ENCODE data around the gene THBS3.
A peak's percentile ranks its signal among the peaks of the same experiment; 100 is the strongest.
"Not testable (repeated sequence)": the region's sequence is repeated elsewhere in the genome, so short reads cannot be mapped to it uniquely, and the experiment has no call there.

The THBS3 gene

GRCh38 chr1:155233502-155233901 is 25.8 kb upstream of the THBS3 start:
- not testable (repeated sequence) for DNase-seq

GRCh38 chr1:155232001-155232978 is 24.6 kb upstream of the THBS3 start:
- DNase-seq = not testable (repeated sequence)

- not testable (repeated sequence) for DNase-seq
Observed at GRCh38 chr1:155231302-155231701, 23.6 kb upstream of the THBS3 start.

GRCh38 chr1:155228096-155228427 is 20.4 kb upstream of the THBS3 start:
- no peak for DNase-seq

DNA sequence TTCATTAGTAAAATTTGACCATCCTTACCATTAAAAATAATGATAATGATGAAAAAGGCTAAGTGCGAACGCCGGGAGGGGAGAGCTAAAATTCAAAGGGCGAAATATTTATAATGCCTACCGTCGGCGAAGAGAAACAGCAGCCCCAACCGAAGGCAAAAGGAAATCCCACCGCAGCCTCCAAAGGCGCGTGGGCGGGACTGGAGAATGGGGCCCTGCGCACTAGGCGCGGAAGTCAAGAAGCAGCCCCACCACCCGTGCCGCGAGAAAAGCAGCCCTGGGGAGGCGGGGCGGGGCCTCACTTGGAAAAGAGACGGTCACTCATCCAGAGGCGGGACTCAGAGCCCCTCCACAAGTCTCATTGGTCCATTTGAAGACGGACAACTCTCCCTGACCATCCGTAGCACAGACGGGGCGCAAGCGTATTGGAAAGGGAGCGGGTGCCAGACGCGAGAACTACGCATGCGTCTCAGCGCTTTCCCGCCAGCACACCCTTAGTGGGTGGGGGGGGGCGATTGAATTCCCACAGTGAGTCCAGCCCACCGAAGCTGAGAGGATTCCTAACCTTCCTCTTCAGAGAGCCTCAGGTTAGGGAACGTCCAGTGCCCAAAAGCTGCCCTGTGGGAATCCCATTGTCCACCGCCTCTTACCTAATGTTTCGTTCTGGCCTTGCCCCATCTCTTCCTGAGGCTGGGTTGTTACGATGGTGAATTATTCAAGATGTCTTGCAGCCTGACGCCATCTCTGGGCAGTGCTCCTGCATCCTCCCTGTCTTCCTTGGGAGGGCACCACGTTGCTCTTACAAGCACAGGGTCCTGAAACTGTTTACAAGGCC is 19.8 kb upstream of the THBS3 start:
- peak; percentile 94 for DNase-seq

DNA sequence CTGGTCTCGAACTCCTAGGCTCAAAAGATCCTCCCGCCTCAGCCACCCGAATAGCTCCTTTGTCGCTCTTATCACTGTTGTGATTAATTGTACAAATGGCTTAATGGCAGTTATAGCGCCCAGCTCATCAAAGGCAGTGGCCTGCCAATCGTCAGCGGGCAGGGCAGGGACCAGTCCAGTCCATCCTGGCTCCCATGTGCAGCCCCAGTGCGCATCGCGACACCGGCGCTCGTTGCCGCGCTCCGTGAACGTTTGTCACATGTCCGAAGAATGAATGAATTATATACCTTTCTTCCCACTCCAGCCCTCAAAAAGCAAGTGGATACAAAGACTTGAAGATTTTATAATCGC is 19.2 kb upstream of the THBS3 start:
- no peak for DNase-seq

DNA sequence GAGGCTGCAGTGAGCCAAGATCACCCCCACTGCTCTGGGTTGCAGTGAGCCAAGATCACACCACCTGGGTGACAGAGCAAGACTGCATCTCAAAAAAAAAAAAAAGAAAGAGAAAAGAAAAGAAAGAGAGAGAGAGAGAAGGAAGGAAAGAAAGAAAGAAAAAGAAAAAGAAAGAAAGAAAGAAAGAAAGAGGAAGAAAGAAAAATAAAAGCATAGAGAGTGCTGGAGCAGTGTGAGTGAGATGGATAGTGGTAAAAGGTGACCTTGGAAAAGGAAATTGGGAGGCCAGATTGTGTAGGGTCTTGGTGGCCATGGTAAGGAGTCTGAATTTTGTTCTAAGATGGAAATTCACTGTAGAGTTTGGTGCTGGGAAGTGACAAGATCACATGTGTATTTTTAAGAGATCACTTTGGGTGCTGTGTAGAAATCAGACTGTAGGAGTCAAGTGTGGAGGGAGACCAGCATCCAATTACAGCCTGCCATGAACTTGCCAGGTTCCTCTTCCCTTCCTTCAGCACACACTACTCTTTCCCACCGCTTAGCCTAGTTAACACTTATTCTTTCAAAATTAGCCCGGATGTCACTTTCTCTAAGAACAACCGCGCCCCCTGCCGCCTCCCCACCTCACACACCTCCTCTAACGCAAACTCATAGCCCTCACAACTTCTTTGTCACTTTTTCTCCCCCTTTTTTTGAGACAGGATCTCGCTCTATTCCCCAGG is 18.7 kb upstream of the THBS3 start:
- DNase-seq = peak; percentile 78

DNA sequence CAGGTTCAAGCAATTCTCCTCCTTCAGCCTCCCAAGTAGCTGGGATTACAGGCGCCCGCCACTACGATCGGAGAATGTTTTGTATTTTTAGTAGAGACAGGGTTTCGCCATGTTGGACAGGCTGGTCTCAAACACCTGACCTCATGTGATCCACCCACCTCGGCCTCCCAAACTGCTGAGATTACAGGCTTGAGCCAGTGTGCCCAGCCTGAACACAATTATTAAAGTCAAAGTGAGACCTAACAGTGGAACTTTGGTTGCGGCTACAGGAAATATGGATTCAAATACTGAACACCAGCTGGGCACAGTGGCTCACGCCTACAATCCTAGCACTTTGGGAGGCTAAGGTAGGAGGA is 17.7 kb upstream of the THBS3 start:
- DNase-seq = not testable (repeated sequence)

- no peak for DNase-seq
Observed at GRCh38 chr1:155223047-155223446, 15.3 kb upstream of the THBS3 start.

GRCh38 chr1:155220211-155220965 is 12.7 kb upstream of the THBS3 start:
- DNase-seq = not testable (repeated sequence)

DNA sequence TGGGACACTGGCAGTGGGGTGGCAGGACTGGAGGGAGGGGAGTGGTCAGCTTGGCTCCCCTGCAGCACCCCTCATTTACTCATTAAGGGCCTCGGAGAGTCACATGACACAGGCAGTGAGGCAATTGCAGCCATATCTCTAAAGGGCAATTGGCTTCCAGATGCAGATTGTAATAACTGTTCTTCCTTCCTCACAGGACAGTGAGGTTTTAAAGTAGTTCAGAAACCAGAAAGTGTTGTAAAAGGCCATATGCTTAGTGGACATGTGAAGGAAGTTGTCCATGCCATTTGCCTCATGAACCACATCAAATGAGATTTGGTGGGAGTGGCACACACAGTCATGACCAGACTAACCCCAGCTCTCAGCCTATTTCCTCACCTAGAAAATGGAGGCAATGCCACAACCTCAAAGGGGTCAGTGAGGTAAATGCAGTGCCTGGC is 11.9 kb upstream of the THBS3 start:
- DNase-seq = no peak

DNA sequence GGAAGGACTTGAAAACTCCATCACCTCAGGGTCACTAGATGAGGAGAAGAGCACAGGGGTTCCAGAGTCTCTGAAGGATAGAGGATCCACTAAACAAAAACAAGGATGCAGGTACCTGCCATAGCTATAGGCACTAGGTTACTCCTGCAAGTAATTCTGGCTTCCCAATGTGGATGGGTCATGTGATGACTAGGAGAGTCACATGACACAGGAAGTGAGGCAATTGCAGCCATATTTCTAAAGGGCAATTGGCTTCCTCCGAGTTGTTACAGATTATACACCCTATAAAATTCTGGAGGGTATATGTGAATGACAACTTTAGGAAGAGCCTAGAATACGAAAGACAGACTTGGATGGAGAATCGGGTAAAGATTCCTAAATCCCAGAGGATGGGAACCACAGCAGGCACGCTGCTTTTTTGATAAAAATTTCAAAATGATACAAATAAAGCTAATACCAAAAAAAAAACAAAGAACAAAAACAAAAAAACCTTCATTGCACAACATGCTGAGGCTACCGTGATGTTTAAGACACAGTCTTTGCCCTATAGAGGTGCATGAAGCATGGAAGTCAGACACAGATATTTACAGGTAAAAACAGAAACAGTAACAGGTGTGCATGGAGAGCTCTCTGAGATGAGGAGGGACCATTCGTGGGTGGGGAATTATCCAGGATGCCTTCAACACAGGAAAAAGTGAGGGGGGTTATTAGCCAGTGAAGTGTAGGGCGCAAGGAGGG is 11.3 kb upstream of the THBS3 start:
- DNase-seq = no peak

GRCh38 chr1:155214702-155215101 is 7.0 kb upstream of the THBS3 start:
- not testable (repeated sequence) for DNase-seq

- not testable (repeated sequence) for DNase-seq
Observed at GRCh38 chr1:155212051-155212440, 4.3 kb upstream of the THBS3 start.

- DNase-seq = not testable (repeated sequence)
Observed at GRCh38 chr1:155211381-155212050, 3.8 kb upstream of the THBS3 start.

DNA sequence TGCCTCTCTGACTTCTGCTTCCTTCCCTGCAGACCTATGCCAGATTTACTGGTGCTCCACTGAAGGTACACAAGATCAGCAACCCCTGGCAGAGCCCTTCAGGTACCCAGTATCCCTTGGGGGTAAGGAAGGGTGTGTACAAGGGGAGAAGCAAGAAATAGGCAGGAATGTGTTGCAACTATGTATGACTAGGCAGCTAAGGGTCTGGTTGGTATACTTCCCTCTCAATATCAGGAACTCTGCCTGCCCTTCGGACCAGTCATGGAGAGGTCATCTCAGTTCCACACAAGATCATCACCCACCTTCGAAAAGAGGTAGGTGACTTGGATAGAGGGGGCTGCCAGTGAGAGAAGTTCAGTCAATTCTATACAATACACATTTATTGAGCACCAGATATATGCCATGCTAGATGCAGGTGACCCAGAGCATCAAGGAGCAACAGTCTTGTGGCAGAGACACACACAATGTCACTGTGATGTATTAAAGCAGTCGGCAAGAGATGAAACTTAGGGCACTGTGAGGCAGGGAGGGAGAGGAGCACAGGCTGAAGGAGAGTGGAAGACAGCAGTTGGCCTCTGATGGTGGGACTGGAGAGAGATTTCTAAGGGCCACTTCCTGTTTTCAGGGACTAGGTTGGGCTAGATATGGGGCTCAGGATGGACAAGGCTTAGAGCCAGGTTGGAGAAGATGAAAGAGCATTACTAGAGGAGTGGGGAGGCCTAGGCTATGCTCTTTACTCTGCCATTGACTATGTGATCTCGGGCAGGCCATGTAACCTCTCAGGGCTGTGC is 2.8 kb upstream of the THBS3 start:
- no peak for DNase-seq

DNA sequence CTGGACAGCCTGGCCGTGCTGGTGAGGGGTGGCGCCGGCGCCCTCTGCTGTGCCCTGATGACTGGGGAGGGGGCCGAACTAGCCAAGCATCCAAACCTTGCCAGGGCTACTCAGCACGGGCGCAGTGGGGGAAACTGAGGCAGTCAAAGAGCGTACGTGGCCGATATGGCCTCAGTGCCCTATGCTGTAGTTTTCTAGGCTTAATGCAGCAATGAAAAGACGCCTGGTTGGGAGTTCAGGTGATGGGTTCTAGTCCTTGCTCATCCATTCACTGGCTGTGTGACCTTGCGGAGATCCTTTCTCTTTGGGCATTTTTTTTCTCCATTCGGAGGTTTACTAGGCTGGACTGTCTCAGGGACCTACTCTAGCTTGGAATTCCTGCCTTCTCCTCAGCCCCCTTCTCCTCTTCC is 1.6 kb upstream of the THBS3 start:
- DNase-seq = no peak

DNA sequence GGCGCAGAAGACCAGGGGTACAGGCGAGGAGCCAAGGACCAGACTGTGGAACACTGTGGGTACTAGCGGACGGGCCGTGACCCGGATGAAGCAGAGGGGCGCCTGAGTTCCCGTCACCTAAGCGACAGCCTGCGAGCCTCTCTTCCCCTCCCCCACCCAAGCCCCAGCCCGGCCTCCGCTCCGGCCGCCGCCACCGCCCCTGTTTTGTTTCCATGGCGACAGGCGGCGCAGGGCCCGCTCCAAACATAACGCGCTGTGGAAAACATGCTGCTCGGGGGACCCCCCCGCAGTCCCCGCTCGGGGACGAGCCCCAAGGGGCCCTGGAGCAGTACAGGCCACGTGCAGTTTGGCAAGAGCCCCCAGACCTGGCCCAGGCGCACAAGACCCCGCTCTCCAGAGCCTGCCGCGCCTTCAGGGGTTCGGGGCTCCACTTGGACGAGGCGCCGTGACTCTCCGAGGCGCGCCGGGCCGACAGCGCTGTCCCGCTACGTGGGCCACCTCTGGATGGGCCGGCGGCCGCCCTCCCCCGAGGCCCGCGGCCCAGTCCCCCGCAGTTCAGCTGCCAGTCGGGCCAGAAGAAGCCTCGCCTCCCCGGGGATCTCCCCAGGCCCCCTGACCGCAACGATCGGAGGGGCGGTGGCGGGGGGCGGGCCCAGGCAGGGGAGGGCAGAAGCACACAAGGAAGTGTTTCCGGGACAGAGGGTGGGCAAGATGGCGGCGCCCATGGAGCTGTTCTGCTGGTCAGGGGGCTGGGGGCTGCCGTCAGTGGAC is 1.0 kb upstream of the THBS3 start, which contains the start of gene MTX1:
MTX1 (plus strand) TSS at position 155 of the 771 bp plus-strand sequence; CDS start at position 265, 110 bp downstream.
- peak; percentile 84 for DNase-seq
